ENCODE measurements around the gene UBE2L3.
"Not testable (repeated sequence)": the region's sequence is repeated elsewhere in the genome, so short reads cannot be mapped to it uniquely, and the experiment has no call there.

The UBE2L3 gene

GRCh38 chr22:21628386-21629254, 61.1 kb downstream of the UBE2L3 start:
- DNase-seq (ENCODE audit: low spot score): no peak

- peak; percentile 98 for DNase-seq (ENCODE audit: low spot score)
Observed at GRCh38 chr22:21629255-21630149, 62.0 kb downstream of the UBE2L3 start, which contains the start of gene YDJC. TSS of gene YDJC (minus strand) at chr22:21630022. CDS start at chr22:21630014, 8 bp downstream.

- DNase-seq (ENCODE audit: low spot score): no peak
Observed at GRCh38 chr22:21631025-21631424, 63.5 kb downstream of the UBE2L3 start.

GRCh38 chr22:21632237-21632895, 64.9 kb downstream of the UBE2L3 start, which contains the start of gene CCDC116:
TSS of gene CCDC116 (plus strand) at chr22:21632760. CDS start at chr22:21633182, 422 bp downstream.
- DNase-seq (ENCODE audit: low spot score): no peak

GRCh38 chr22:21632931-21633330, 65.4 kb downstream of the UBE2L3 start:
- DNase-seq (ENCODE audit: low spot score): no peak

- DNase-seq (ENCODE audit: low spot score): no peak
Observed at GRCh38 chr22:21633481-21633880, 66.0 kb downstream of the UBE2L3 start.

- no peak for DNase-seq (ENCODE audit: low spot score)
Observed at GRCh38 chr22:21634081-21634480, 66.6 kb downstream of the UBE2L3 start.

- no peak for DNase-seq (ENCODE audit: low spot score)
Observed at GRCh38 chr22:21634844-21635243, 67.3 kb downstream of the UBE2L3 start.

- no peak for DNase-seq (ENCODE audit: low spot score)
Observed at GRCh38 chr22:21635771-21636510, 68.4 kb downstream of the UBE2L3 start.

GRCh38 chr22:21636629-21637218, 69.2 kb downstream of the UBE2L3 start:
- DNase-seq (ENCODE audit: low spot score): no peak

- not testable (repeated sequence) for DNase-seq (ENCODE audit: low spot score)
Observed at GRCh38 chr22:21637450-21637849, 69.9 kb downstream of the UBE2L3 start.

GRCh38 chr22:21639359-21639758, 71.8 kb downstream of the UBE2L3 start:
- no peak for DNase-seq (ENCODE audit: low spot score)

- no peak for DNase-seq (ENCODE audit: low spot score)
Observed at GRCh38 chr22:21640810-21641209, 73.3 kb downstream of the UBE2L3 start.

GRCh38 chr22:21641417-21641788, 73.9 kb downstream of the UBE2L3 start:
- DNase-seq (ENCODE audit: low spot score): peak; percentile 67

GRCh38 chr22:21641789-21642583, 74.5 kb downstream of the UBE2L3 start, which contains the start of gene SDF2L1:
TSS of gene SDF2L1 (plus strand) at chr22:21642302. CDS start at chr22:21642337, 35 bp downstream.
- DNase-seq (ENCODE audit: low spot score): peak; percentile 99

GRCh38 chr22:21642584-21643448, 75.3 kb downstream of the UBE2L3 start:
- DNase-seq (ENCODE audit: low spot score): peak; percentile 65

- no peak for DNase-seq (ENCODE audit: low spot score)
Observed at GRCh38 chr22:21643533-21644357, 76.2 kb downstream of the UBE2L3 start.

- DNase-seq (ENCODE audit: low spot score): not testable (repeated sequence)
Observed at GRCh38 chr22:21645513-21645912, 78.0 kb downstream of the UBE2L3 start.
